A673 (cell line): ENCODE measurements around the gene OSTF1. TPM values are rescaled to one million over a fixed set of nuclear protein-coding genes. Genes with fewer than 3 reads are reported as not detected.

Source experiments
- BruUV-seq: library from RNA; stranded (reverse); fragments of 400-500 nt; replicated peaks from 2 replicates; lab custom pipeline; 2021; lab: Mats Ljungman, UMichigan
- CTCF ChIA-PET: fragments of 300-600 bp; sonication (Branson Sonifier 250); formaldehyde crosslinking; loops from one replicate; lab custom pipeline; 2022; ENCODE audit warnings: antibody characterized with exemption; lab: Charles Lee
- POLR2A ChIA-PET: fragments of 300-600 bp; sonication (Branson Sonifier 250); formaldehyde crosslinking; loops from one replicate; lab custom pipeline; 2022; ENCODE audit warnings: antibody characterized with exemption; ENCODE audit not compliant: low non-redundant PET; lab: Charles Lee
- DNase-seq: peaks from one replicate; pipeline ENCODE4 v3.0.0-alpha.2; 2015; ENCODE audit warnings: low spot score
- H3K27ac ChIP-seq: fragments of 200-600 bp; sonication (generic); 2 replicates; pipeline ENCODE4 v1.5.1; 2016; ENCODE audit warnings: mixed run types, low read depth, mild to moderate bottlenecking, mixed read lengths, antibody characterized with exemption, low read length; ENCODE audit not compliant: poor library complexity, severe bottlenecking
- H3K27me3 ChIP-seq: fragments of 200-600 bp; sonication (generic); replicated peaks from 2 replicates; pipeline ENCODE4 v1.6.1; 2017; ENCODE audit warnings: mixed run types, low read depth, mild to moderate bottlenecking, mixed read lengths, antibody characterized with exemption, low read length; ENCODE audit not compliant: insufficient read depth, poor library complexity
- H3K36me3 ChIP-seq: fragments of 200-600 bp; sonication (generic); 2 replicates; pipeline ENCODE4 v1.6.1; 2016; ENCODE audit warnings: mixed run types, mild to moderate bottlenecking, mixed read lengths, antibody characterized with exemption, low read length; ENCODE audit not compliant: insufficient read depth, poor library complexity, severe bottlenecking
- H3K4me1 ChIP-seq: fragments of 200-600 bp; sonication (generic); 2 replicates; pipeline ENCODE4 v1.6.1; 2017; ENCODE audit warnings: mixed run types, mild to moderate bottlenecking, mixed read lengths, antibody characterized with exemption, low read length; ENCODE audit not compliant: insufficient read depth, poor library complexity, severe bottlenecking
- H3K4me3 ChIP-seq: fragments of 200-600 bp; sonication (generic); 2 replicates; pipeline ENCODE4 v1.5.1; 2016; ENCODE audit warnings: low read depth, mixed run types, mild to moderate bottlenecking, mixed read lengths, low read length; ENCODE audit not compliant: poor library complexity, severe bottlenecking
- H3K9me3 ChIP-seq: fragments of 200-600 bp; sonication (generic); 2 replicates; pipeline ENCODE4 v1.6.1; 2016; ENCODE audit warnings: mixed run types, low read depth, mild to moderate bottlenecking, mixed read lengths, antibody characterized with exemption, low read length; ENCODE audit not compliant: poor library complexity, severe bottlenecking
- EZH2 ChIP-seq: fragments of 200-600 bp; sonication (generic); IDR thresholded peaks from 2 replicates; pipeline ENCODE4 v1.6.1; 2017; ENCODE audit warnings: borderline replicate concordance, low read depth, mild to moderate bottlenecking, mixed read lengths, antibody characterized with exemption, low read length; ENCODE audit not compliant: poor library complexity, severe bottlenecking
- intact Hi-C: fragments of 100-400 bp; cut with micrococcal nuclease; formaldehyde crosslinking; loops from one replicate; pipeline ENCODE4 v1.10.0; 2022; ENCODE audit not compliant: unreplicated experiment
- total RNA-seq: library from RNA; stranded (reverse); gene quantifications from 2 replicates; pipeline ENCODE4 v1.2.3, GENCODE V29; 2021
- TF ChIP-seq, protein P1 (sequence below): fragments of 300-800, 200-600 bp; sonication (generic); conservative IDR thresholded peaks from 2 replicates; pipeline ENCODE4 v1.5.1; 2017; ENCODE audit warnings: low read depth, mild to moderate bottlenecking, antibody characterized with exemption, low read length, moderate library complexity, mixed read lengths

Gene OSTF1
- total RNA-seq, 1 experiment from 2014 or later = 2.3 TPM

DNA sequence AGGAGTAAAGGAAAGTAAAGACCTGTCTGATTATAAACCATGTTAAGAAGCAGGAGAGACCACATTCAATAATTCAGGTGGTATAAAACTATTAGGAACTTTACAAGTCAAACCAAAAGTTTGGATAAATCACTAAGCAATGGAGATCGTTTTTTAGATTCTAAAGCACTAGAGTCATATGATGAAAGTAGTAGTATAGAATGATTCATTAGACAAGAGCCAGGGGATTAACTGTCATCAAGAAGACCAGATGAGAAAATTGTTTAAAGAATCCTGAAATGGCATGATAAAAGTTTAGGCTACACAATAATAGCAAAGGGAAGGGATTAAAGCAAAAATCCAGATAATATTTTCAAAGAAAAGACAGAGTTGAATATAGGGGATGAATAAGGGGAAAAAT, 47.3 kb upstream of the OSTF1 start:
- no peak overlapping the region for H3K4me3 ChIP-seq
- BruUV-seq = no TSS peak
- H3K4me1 ChIP-seq = no peaks in the 10 kb centered on the region
- intact Hi-C loops = no loop called here
- TF ChIP-seq, protein P1, sequence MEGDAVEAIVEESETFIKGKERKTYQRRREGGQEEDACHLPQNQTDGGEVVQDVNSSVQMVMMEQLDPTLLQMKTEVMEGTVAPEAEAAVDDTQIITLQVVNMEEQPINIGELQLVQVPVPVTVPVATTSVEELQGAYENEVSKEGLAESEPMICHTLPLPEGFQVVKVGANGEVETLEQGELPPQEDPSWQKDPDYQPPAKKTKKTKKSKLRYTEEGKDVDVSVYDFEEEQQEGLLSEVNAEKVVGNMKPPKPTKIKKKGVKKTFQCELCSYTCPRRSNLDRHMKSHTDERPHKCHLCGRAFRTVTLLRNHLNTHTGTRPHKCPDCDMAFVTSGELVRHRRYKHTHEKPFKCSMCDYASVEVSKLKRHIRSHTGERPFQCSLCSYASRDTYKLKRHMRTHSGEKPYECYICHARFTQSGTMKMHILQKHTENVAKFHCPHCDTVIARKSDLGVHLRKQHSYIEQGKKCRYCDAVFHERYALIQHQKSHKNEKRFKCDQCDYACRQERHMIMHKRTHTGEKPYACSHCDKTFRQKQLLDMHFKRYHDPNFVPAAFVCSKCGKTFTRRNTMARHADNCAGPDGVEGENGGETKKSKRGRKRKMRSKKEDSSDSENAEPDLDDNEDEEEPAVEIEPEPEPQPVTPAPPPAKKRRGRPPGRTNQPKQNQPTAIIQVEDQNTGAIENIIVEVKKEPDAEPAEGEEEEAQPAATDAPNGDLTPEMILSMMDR = no peak
- TF ChIP-seq EZH2 = no peak
- no peaks in the 10 kb centered on the region for H3K36me3 ChIP-seq
- no peak overlapping the region for H3K27ac ChIP-seq
- POLR2A ChIA-PET = no interaction called here
- DNase-seq = no peak
- CTCF ChIA-PET = no interaction called here
- H3K9me3 ChIP-seq = no peaks in the 10 kb centered on the region
- H3K27me3 ChIP-seq = peaks cover 5% of the 10 kb centered on the region

DNA sequence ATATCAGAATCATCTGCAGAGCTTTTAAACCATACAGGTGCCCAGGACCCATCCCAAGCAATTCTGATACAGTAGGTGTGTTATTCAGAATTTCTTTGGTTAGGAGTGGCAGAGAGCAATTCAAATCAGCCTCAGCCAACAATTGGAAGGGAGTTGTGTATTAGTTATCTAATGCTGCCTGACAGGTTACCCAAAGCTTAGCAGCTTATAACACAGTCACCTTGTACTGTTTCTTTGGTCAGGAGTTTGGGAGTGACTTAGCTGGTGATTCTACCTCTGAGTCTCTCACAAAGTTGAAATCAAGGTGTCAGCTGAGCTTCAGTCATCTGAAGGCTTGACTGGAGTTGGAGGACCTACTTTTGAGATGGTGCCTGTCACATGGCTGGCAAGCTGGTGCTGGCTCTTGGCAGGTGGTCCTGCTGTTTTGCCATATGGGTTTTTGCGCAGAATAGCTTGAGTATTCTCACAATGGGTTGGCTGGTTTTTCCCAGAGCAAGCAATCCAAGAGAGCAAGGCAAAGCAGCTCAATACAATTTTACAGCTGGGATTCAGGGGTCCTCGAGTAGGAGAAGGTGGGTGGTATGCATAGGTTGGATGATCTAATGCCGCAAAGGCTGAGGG, 41.5 kb upstream of the OSTF1 start:
- ChIA-PET CTCF (no interaction called here), POLR2A (no interaction called here)
- H3K36me3 ChIP-seq = no peaks in the 10 kb centered on the region

DNA sequence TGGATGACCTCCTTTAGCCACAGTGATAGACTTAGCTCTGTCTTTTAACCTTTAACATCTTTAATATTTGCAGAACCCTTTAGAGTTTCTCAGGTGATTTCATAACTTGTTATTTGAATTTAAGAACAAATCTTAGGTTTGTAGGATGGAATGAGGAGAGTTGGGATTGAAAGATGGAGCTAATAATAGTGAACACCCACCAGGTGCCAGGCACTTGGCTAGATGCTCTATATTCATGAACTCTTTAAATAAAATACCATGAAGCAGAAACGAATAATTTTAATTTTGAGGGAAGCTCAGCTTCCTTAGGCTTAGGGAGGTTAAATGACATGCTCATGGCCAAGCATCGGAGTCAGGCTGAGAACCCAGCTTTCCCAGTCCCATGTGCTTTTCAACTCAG, 40.8 kb upstream of the OSTF1 start:
- Histone ChIP-seq H3K36me3 (no peaks in the 10 kb centered on the region), H3K27me3 (peaks cover 5% of the 10 kb centered on the region), H3K4me1 (no peaks in the 10 kb centered on the region), H3K4me3 (no peak overlapping the region), H3K9me3 (no peaks in the 10 kb centered on the region), H3K27ac (no peak overlapping the region)
- ChIA-PET CTCF (no interaction called here), POLR2A (no interaction called here)
- no peak for DNase-seq
- TF ChIP-seq, protein P1 = no peak
- no peak for TF ChIP-seq EZH2
- intact Hi-C loops = no loop called here
- BruUV-seq = no TSS peak

More for the DNA sequence above, 41.5 kb upstream of the OSTF1 start:
- Histone ChIP-seq H3K9me3 (no peaks in the 10 kb centered on the region), H3K4me3 (no peak overlapping the region), H3K27ac (no peak overlapping the region), H3K4me1 (no peaks in the 10 kb centered on the region), H3K27me3 (peaks cover 5% of the 10 kb centered on the region)
- TF ChIP-seq, protein P1 = no peak
- TF ChIP-seq EZH2 = no peak
- no peak for DNase-seq
- intact Hi-C loops = no loop called here
- no TSS peak for BruUV-seq
